ENCODE measurements around the gene GNB4. TPM values are rescaled to one million over a fixed set of nuclear protein-coding genes. Genes with fewer than 3 reads are reported as not detected.
A peak's percentile ranks its signal among the peaks of the same experiment; 100 is the strongest.

GNB4 gene
- total and polyA plus RNA-seq, 9 of the 15 experiments (the other 6 are each of a cell fraction or from before 2014, with no cell fraction given), result 6.8 to 36.7 (median 21.4) TPM

DNA sequence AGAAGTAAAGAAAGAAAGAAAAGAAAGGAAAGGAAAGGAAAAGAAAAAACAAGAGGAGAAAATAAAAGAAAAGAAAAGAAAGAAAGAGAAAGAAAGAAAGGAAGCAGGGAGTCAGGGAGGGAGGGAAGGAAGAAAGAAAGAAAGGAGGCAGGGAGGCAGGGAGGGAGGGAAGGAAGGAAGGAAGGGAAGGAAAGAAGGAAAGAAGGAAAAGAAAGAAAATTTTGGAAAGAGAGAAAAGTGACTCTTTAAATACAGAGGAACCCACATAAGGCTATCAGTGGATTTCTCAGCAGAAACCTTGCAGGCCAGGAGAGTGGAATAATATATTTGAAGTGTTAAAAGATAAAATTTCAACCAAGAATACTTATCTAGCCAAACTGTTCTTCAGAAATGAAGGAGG lies 44.2 kb upstream of the GNB4 start (continued):
- TF ChIP-seq CBFB (CRISPR knock-in tag; IDR thresholded peaks at IDR 0.05), result no peak
- no peak for TF ChIP-seq ETS2 (tag; IDR thresholded peaks at IDR 0.05; ENCODE audit: borderline replicate concordance, poor library complexity, severe bottlenecking)
- TF ChIP-seq, protein P1, sequence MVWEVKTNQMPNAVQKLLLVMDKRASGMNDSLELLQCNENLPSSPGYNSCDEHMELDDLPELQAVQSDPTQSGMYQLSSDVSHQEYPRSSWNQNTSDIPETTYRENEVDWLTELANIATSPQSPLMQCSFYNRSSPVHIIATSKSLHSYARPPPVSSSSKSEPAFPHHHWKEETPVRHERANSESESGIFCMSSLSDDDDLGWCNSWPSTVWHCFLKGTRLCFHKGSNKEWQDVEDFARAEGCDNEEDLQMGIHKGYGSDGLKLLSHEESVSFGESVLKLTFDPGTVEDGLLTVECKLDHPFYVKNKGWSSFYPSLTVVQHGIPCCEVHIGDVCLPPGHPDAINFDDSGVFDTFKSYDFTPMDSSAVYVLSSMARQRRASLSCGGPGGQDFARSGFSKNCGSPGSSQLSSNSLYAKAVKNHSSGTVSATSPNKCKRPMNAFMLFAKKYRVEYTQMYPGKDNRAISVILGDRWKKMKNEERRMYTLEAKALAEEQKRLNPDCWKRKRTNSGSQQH (CRISPR knock-in tag; IDR thresholded peaks at IDR 0.05), result 0 out of 2 replicates have a peak, but pooled peaks have one; percentile 31
- TF ChIP-seq RBM39 (optimal IDR thresholded peaks at IDR 0.05; ENCODE audit: low read depth, low read length), result no peak
- no peak for TF ChIP-seq NR1H2 (CRISPR knock-in tag; IDR thresholded peaks at IDR 0.05)
- TF ChIP-seq, protein P2, sequence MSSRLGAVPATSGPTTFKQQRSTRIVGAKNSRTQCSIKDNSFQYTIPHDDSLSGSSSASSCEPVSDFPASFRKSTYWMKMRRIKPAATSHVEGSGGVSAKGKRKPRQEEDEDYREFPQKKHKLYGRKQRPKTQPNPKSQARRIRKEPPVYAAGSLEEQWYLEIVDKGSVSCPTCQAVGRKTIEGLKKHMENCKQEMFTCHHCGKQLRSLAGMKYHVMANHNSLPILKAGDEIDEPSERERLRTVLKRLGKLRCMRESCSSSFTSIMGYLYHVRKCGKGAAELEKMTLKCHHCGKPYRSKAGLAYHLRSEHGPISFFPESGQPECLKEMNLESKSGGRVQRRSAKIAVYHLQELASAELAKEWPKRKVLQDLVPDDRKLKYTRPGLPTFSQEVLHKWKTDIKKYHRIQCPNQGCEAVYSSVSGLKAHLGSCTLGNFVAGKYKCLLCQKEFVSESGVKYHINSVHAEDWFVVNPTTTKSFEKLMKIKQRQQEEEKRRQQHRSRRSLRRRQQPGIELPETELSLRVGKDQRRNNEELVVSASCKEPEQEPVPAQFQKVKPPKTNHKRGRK (tag; IDR thresholded peaks at IDR 0.05), result peak; percentile 88
- no peak for TF ChIP-seq ARID1B (IDR thresholded peaks at IDR 0.05)
- TF ChIP-seq TARDBP (IDR thresholded peaks at IDR 0.05), result no peak
- no peak for TF ChIP-seq MAFG (tag; conservative IDR thresholded peaks at IDR 0.05)
- TF ChIP-seq ZNF785 (CRISPR knock-in tag; IDR thresholded peaks at IDR 0.05), result no peak
- no peak for TF ChIP-seq TCF7 (IDR thresholded peaks at IDR 0.05; ENCODE audit: borderline replicate concordance)
- TF ChIP-seq, protein P3, sequence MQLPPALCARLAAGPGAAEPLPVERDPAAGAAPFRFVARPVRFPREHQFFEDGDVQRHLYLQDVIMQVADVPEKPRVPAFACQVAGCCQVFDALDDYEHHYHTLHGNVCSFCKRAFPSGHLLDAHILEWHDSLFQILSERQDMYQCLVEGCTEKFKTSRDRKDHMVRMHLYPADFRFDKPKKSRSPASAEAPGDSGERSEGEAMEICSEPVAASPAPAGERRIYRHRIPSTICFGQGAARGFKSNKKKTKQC (CRISPR knock-in tag; IDR thresholded peaks at IDR 0.05), result no peak
- no peak for TF ChIP-seq ZNF695 (CRISPR knock-in tag; IDR thresholded peaks at IDR 0.05)
- TF ChIP-seq DMBX1 (CRISPR knock-in tag; IDR thresholded peaks at IDR 0.05; ENCODE audit: borderline replicate concordance), result no peak

Measured in K562 (cell line).